HG03378 (cell line): ENCODE results near the gene TRAP1.

Experiments
- ATAC-seq: cut with Tn5 transposase; IDR thresholded peaks from one replicate; pipeline ENCODE4 v1.9.1; 2021; ENCODE audit warnings: mild to moderate bottlenecking, moderate library complexity; ENCODE audit not compliant: unreplicated experiment

Gene TRAP1

DNA sequence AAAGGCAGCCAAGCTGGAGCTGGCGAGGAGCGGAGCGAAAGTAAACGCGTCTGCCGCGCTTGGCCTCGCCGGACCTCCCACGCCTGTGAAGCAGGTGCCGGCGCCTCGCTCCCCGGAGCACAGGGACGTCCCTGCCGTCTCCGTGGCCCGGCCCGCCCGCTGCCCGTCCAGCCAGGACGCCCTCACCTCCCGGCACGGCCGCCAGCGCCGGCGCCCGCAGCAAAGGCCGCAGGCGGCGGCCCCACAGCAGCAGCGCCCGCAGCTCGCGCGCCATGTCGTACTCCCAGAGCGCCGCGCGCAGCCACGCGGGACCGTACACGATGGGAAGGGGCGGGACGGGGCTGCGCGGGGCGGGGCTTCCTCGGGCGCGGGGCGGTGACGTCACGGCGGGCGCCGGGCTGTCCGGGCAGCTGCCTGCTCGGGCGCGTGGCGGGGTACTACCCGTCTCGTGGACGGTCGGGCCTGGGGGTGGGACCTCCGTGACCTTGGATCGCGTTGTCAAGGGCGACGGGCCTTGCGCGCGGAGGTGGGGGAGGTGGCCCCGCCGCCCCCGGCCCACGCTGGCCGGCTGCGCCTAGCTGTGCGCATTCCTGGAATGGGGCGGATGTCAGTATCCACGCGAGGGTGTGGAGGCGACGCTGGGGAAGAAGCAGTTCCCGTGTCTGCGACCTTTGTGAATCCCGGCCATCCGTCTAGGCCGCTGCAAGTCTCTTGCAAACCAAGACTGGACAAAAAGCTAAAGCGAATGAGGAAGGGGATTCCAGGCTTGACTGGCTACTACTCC is at the start of gene TRAP1:
TSS of gene TRAP1 (minus strand) at position 290 of the 784 bp plus-strand sequence. CDS start at position 274, 16 bp downstream.
- ATAC-seq, result no peak

DNA sequence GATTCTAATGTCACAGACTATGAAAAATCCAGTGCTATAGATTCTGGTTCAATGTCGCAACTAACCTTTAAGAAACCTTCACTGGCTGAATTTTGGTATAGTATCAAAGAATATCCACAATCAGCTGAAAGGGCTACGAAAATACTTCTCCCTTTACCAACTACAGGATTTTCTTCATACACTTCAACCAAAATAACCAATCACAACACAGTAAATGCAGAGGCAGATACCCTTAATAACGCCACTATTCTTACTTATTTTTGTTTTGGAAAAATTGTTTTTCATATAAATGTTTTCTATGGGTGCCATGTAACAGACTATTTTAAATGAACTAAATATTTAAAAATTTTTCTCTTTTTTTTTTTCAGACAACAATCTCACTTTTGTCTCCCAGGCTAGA is 48.9 kb upstream of the TRAP1 start:
- ATAC-seq, result no peak

- ATAC-seq, result no peak
Observed at GRCh38 chr16:3764409-3764808, 47.1 kb upstream of the TRAP1 start.

GRCh38 chr16:3762107-3762750 is 44.9 kb upstream of the TRAP1 start:
- no peak for ATAC-seq

DNA sequence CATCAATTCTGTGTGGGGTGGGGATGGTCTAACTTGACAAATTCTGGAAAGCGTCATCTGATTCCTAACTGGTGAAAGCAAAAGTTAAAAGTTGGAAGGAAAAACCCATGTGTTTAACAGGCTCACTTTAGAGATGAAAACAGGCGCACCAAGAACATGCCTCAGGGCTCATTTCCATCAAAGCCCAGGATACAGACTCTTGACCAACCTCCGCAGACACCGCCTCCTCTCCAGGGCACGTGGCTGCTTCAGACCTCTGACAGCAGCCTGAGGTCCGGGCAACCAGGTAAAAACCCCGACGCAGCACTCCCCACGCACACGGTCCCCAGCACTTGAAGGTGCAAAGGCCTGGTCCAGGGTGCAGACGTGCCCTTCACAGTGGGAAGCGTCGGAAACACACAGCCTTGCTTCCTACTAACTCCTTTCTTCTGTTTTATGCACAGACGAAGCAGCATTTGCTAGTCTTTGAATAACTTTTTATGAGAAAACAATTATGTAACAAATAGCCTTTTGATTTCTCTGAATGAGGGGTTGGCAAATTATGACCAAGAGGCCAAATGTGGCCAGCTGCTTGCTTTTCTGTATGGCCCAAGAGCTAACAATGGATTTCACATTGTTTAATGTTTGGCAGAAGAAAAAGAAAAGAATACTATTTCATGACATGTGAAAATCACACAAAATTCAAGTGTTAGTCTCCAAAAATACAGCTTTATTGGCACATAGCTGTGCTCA is 44.2 kb upstream of the TRAP1 start:
- ATAC-seq, result no peak

GRCh38 chr16:3760518-3760917 is 43.2 kb upstream of the TRAP1 start:
- ATAC-seq, result no peak

DNA sequence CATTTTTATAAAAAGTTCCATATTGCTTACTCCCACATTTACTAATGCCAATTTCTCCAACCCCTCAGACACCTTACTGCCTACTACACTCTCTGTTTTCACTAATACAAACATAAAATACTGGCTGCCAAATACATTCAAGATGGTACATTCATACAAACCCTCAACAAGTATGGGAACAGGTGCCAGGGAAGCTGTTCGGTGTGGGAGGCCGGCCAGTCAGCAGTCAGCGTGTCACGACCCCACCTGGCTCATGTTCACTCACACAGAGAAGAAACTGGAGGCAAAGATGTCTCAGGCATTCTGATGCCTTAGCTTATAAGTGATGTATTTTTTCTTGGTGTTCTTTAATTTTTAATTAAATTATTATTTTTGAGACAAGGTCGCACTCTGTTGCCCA is 42.4 kb upstream of the TRAP1 start:
- no peak for ATAC-seq

DNA sequence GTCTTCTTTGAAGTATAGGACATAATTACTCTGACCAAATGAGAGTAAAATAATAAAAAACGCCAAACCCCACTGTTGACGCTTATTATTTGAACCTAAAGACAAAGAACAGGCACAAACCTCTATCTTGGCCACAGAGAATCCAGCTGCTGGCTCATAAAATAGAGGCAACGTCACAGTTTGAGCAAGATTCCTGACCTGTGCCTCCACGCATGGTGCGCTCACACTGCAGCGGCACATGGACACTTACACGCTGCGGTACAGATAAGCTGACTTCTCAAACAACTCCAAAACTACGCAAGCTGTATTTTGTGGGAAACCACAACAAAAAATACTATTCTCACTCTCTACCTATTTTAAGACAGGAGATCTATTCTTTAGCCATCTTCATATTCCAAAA is 38.8 kb upstream of the TRAP1 start:
- no peak for ATAC-seq

GRCh38 chr16:3755249-3755648 is 37.9 kb upstream of the TRAP1 start:
- ATAC-seq, result no peak

DNA sequence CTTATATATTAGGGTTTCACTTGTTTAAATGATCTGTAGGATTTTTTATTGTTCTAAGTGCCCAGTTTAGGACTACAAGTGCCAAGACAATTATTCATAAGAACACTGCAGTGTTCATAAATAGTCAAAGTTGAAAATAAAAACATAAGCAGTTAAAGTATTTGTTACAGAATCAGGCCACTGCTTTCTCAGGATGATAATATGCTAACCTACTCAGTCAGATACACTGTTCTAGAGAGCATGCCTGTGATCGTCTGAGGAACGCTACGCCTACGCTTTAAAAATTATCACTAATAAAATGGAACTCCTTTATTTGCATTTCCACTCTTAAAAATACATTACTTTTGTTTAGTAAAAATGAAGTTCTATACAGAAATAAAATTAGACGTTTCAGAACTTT is 37.4 kb upstream of the TRAP1 start:
- ATAC-seq, result no peak

GRCh38 chr16:3754081-3754703 is 36.9 kb upstream of the TRAP1 start:
- no peak for ATAC-seq

DNA sequence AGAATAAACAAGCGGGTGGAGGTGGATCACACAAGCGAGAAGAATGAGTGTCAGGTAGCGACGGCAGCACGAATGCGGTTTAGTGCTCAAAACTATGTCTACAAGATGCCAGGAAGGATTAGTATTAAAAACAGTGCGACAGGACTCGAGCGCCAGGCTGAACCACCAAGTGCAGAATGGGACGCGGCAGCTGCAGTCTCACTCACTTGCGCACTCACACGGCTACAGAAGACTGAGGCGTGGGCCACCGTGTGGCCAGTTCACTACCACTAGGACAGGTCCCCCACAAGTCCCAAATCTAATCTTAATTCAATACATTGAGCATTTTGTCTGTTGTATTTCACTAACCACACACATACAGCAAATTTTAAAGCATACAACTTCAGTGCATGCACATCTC is 35.7 kb upstream of the TRAP1 start:
- no peak for ATAC-seq

DNA sequence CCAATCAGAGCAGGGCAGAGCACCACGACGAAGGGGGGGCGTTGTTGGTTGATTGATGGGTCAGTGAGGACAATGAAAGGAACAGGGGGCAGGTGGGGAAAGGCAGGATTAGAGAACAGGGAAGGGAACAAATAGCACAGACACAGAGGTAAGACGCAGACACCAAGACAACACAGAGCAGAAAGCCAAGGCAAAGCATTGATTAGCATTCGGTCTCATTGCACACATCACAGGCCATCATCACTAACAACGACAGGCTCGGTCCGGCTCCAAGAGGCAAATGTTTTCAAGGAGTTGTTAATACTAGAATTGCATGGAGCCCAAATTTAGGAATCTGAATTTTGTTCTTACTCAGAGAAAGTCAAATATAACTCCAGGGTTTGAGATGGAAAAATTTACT is 34.6 kb upstream of the TRAP1 start:
- no peak for ATAC-seq

GRCh38 chr16:3748307-3748706 is 31.0 kb upstream of the TRAP1 start:
- ATAC-seq, result no peak

- no peak for ATAC-seq
Observed at GRCh38 chr16:3745751-3746355, 28.5 kb upstream of the TRAP1 start.

DNA sequence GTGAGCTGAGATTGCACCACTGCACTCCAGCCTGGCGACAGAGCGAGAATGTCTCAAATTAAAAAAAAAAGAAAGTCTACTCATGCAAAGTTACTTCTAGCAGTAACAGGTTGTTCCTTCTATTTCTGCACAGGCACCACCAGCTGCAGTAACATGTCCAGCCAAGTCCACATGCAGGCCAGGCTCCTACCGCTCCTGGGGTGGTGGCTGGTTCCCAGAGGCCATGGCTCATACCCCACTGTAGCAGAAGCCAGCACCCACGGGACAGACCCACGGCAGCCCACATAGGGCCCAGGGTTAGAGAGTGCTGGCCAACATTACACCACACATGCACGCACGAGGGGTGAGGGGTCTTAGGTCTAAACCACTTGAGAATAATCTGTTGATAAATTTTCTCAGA is 26.7 kb upstream of the TRAP1 start:
- ATAC-seq, result no peak

DNA sequence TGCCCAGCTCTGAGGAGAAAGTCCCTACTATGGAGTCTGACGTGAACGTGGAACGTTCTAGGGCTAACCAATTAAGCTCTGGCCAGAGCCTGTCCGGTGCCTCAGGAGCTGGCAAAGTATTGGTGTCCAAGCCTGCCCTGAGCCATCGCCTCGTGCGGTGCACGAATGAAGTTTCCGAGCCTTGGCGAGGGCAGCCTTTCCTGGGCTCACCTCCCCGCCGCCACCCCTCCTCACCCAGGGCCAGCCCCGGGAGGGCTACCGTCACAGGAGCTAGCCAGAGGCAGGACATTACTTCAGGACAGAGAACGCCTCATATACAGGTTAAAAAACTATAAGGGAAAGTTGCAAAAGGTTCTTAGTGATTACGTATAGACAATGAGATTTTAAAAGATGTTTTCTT is 23.6 kb upstream of the TRAP1 start:
- no peak for ATAC-seq

DNA sequence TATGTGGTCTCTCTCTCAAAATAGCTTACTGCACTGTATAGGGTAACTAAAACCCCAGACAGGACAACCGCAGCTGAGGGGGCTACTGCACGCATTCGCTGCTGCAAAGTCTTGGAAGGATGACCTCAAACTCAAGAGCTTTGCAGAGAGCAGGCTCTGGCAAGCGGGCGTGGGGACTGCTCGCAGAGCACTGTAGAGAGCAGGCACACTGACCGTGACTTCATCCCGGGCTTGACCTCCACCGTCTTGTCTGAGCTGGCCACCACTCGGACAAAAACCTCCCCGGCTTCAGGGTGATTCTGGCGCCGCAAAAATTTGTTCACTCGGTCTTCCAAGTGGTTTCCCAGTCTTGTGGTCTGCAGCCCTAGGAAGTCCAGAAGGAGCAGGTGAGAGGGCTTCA is 22.9 kb upstream of the TRAP1 start:
- no peak for ATAC-seq

DNA sequence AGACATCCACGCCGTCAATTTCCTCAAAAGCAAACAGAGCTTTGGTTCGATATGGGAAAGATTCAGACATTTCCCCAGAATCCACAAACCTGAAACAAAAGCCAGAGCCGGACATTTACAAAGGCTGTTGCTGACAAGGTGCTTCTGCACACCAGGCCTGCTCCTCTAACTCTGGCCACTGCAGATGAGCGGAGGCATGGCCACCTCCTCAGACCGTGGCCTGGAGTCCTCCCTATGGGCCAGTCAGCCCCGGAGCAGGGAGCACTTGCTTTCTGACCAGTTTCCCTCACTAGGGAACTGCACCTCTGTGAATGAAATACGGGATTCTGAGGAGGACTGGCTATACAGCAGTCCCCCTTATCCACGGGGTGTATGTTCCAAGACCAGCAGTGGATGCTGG is 22.3 kb upstream of the TRAP1 start:
- ATAC-seq, result no peak

DNA sequence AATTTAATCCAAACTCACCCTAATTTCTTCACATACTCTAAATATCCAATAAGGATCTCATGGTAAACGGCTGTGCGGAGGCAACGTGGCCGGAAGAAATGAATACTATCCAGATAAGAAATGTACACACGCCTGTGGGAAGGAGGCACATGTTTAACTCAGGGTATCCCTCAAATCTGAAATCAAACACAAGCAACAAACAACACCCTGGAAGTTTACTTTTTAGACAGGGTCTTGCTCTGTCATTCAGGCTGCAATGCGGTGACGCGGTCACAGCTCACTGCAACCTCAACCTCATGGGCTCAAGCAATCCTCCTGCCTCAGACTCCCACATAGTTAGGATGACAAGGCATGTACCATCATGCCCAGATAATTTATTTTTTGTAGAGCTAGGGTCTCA is 21.2 kb upstream of the TRAP1 start:
- ATAC-seq, result no peak

DNA sequence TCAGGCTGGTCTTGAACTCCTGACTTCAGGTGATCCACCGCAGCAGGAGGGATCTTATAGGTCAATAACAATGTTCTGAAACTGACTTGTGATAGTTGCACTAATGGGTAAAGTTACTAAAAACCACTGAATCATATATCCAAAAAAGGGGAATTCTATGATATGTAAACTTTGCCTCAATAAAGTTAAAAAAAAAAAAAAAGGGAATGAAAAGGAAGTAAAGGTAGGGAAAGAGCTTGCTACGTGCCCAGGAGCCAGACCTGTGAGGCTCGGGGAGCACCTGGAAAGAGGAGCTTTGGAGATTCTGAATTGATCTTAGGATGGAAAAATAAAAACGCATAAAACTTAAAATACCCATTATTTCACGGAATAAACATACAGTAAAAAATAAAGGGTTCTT is 20.8 kb upstream of the TRAP1 start:
- no peak for ATAC-seq
